ENCODE measurements around the gene CIAO1. TPM values are rescaled to one million over a fixed set of nuclear protein-coding genes. Genes with fewer than 3 reads are reported as not detected.

Gene CIAO1
- total and polyA plus RNA-seq, 2 of the 13 experiments (the other 11 are each of a cell fraction or from before 2014, with no cell fraction given) = 99.3 to 120 TPM

DNA sequence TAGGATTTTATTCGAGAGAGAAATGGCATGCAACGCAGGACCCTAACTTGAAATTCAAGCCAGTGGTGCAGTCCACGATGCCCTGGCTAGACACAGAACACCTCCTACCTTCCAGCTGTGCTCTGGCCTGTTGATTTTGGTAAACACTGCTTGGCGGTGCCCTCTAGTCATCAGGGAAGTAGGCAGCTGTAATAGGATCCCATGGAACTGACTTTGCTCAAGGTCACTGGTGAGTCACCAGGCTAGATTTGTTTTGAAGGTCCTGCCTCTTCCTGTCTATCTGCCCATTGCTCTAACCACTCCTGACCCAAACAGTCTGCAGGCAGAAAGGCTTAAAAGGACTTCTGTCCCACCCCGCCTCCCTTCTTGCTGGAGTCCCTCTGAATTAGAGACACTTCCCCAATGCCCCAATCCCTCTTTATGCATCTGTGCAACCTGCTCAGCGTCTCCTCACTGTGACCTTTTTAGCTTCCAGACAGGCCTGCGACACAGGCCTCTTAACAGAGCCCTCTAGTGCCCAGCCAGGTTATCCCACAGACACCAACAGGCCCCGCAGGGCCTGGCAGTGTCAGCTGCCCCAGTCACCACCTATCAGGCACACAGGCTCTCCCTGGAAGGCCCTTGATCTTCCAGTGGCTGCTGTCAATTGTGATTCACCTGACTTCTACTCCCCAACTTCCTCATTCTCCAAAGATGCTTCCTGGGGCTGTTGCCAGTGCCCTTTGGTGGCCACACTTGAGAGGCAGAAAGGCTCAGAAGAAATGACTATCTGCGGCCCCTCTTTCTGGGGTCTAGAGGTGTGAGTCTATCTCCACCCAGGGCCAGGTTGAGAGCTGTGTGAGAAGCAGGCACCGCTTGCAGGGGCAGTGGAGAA is 5.4 kb upstream of the CIAO1 start (continued):
- TF ChIP-seq, protein P1, sequence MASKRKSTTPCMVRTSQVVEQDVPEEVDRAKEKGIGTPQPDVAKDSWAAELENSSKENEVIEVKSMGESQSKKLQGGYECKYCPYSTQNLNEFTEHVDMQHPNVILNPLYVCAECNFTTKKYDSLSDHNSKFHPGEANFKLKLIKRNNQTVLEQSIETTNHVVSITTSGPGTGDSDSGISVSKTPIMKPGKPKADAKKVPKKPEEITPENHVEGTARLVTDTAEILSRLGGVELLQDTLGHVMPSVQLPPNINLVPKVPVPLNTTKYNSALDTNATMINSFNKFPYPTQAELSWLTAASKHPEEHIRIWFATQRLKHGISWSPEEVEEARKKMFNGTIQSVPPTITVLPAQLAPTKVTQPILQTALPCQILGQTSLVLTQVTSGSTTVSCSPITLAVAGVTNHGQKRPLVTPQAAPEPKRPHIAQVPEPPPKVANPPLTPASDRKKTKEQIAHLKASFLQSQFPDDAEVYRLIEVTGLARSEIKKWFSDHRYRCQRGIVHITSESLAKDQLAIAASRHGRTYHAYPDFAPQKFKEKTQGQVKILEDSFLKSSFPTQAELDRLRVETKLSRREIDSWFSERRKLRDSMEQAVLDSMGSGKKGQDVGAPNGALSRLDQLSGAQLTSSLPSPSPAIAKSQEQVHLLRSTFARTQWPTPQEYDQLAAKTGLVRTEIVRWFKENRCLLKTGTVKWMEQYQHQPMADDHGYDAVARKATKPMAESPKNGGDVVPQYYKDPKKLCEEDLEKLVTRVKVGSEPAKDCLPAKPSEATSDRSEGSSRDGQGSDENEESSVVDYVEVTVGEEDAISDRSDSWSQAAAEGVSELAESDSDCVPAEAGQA (IDR thresholded peaks at IDR 0.05; ENCODE audit: low read depth) = peak; percentile 11; the same call in 1 of the 2 replicates
- TF ChIP-seq, protein P1 (CRISPR knock-in tag; IDR thresholded peaks at IDR 0.05; ENCODE audit: borderline replicate concordance) = no peak
- TF ChIP-seq, protein P2, sequence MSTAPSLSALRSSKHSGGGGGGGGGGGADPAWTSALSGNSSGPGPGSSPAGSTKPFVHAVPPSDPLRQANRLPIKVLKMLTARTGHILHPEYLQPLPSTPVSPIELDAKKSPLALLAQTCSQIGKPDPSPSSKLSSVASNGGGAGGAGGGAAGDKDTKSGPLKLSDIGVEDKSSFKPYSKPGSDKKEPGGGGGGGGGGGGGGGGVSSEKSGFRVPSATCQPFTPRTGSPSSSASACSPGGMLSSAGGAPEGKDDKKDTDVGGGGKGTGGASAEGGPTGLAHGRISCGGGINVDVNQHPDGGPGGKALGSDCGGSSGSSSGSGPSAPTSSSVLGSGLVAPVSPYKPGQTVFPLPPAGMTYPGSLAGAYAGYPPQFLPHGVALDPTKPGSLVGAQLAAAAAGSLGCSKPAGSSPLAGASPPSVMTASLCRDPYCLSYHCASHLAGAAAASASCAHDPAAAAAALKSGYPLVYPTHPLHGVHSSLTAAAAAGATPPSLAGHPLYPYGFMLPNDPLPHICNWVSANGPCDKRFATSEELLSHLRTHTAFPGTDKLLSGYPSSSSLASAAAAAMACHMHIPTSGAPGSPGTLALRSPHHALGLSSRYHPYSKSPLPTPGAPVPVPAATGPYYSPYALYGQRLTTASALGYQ (CRISPR knock-in tag; IDR thresholded peaks at IDR 0.05) = peak; percentile 41; the same call in 1 of the 2 replicates
- TF ChIP-seq MAFF (IDR thresholded peaks at IDR 0.05; ENCODE audit: low read depth, low read length) = 0 out of 2 replicates have a peak, but pooled peaks have one; percentile 2
- TF ChIP-seq ZSCAN31 (CRISPR knock-in tag; IDR thresholded peaks at IDR 0.05; ENCODE audit: low read depth) = no peak
- no peak for TF ChIP-seq ZNF577 (CRISPR knock-in tag; IDR thresholded peaks at IDR 0.05; ENCODE audit: borderline replicate concordance, low read depth)
- peak; percentile 74 for TF ChIP-seq UBTF (CRISPR knock-in tag; IDR thresholded peaks at IDR 0.05)
- TF ChIP-seq, protein P3, sequence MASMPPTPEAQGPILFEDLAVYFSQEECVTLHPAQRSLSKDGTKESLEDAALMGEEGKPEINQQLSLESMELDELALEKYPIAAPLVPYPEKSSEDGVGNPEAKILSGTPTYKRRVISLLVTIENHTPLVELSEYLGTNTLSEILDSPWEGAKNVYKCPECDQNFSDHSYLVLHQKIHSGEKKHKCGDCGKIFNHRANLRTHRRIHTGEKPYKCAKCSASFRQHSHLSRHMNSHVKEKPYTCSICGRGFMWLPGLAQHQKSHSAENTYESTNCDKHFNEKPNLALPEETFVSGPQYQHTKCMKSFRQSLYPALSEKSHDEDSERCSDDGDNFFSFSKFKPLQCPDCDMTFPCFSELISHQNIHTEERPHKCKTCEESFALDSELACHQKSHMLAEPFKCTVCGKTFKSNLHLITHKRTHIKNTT (CRISPR knock-in tag; IDR thresholded peaks at IDR 0.05) = no peak
- TF ChIP-seq MYPOP (CRISPR knock-in tag; IDR thresholded peaks at IDR 0.05) = peak; percentile 45

Data from HepG2 (cell line).